Transverse colon (tissue), 4 donors: ENCODE data around the gene RARB.

ENCODE experiments used
- CTCF ChIP-seq, 5 experiments: fragments of 200-600 bp in 3 of 5; fragments of 450-650 bp in 2 of 5; sonication (generic) in 3 of 5; IDR thresholded peaks; 1 replicate in 2 of 5; 2 replicates in 3 of 5; pipeline ENCODE4 v1.5.1; 2016 to 2017; ENCODE audit warnings: antibody characterized with exemption in 5 of 5, inconsistent platforms in 3 of 5, mild to moderate bottlenecking in 2 of 5, moderate library complexity in 1 of 5
- POLR2A ChIP-seq: fragments of 450-650 bp; IDR thresholded peaks from one replicate; pipeline ENCODE4 v1.6.1; 2016; ENCODE audit warnings: antibody characterized with exemption, mild to moderate bottlenecking, moderate library complexity
- POLR2AphosphoS5 ChIP-seq, 3 donors: sonication (generic); formaldehyde crosslinking; IDR thresholded peaks; one replicate each; pipeline ENCODE4 v1.6.1; 2016; ENCODE audit warnings: antibody characterized with exemption in 3 of 3

DNA sequence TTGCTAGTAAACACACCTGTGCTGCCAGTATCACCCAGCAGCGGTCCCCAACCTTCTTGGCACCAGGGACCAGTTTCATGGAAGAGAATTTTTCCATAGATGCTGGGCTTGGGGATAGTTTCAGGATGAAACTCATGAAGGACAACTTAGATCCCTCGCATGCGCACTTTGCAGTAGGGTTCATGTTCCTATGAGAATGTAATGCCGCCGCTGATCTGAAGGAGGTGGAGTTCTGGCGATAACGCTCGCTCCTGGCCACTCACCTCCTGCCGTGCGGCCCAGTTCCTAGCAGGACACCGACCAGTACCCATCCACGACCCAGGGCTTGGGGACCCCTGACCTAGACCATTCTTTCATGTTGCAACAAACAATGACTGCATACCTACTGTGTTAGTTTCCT is 146.9 kb downstream of the RARB start:
- TF ChIP-seq CTCF (IDR thresholded peaks at IDR 0.05): no peak
- TF ChIP-seq POLR2AphosphoS5 (IDR thresholded peaks at IDR 0.05): no peak
- no peak for TF ChIP-seq POLR2A
